ENCODE measurements around the gene SNX13.
"Not testable (repeated sequence)": the region's sequence is repeated elsewhere in the genome, so short reads cannot be mapped to it uniquely, and the experiment has no call there.

Gene SNX13

GRCh38 chr7:17846935-17847334, 93.4 kb downstream of the SNX13 start:
- no peak for DNase-seq

GRCh38 chr7:17845197-17845547, 95.1 kb downstream of the SNX13 start:
- no peak for DNase-seq

GRCh38 chr7:17844514-17845196, 95.6 kb downstream of the SNX13 start:
- DNase-seq = no peak

GRCh38 chr7:17844022-17844421, 96.3 kb downstream of the SNX13 start:
- no peak for DNase-seq

- DNase-seq = no peak
Measured at GRCh38 chr7:17843041-17843440, 97.3 kb downstream of the SNX13 start.

- DNase-seq = no peak
Measured at GRCh38 chr7:17832820-17833355, 107.4 kb downstream of the SNX13 start.

- no peak for DNase-seq
Measured at GRCh38 chr7:17832242-17832641, 108.1 kb downstream of the SNX13 start.

GRCh38 chr7:17830206-17830605, 110.1 kb downstream of the SNX13 start:
- no peak for DNase-seq

GRCh38 chr7:17829001-17829400, 111.3 kb downstream of the SNX13 start:
- DNase-seq = no peak

- DNase-seq = no peak
Measured at GRCh38 chr7:17822547-17823173, 117.6 kb downstream of the SNX13 start.

GRCh38 chr7:17816903-17817302, 123.4 kb downstream of the SNX13 start:
- DNase-seq = no peak

- no peak for DNase-seq
Measured at GRCh38 chr7:17815318-17815717, 125.0 kb downstream of the SNX13 start.

GRCh38 chr7:17814058-17814457, 126.2 kb downstream of the SNX13 start:
- no peak for DNase-seq

GRCh38 chr7:17809215-17809614, 131.1 kb downstream of the SNX13 start:
- not testable (repeated sequence) for DNase-seq

- no peak for DNase-seq
Measured at GRCh38 chr7:17807242-17807641, 133.1 kb downstream of the SNX13 start.

- no peak for DNase-seq
Measured at GRCh38 chr7:17806631-17807030, 133.7 kb downstream of the SNX13 start.

GRCh38 chr7:17802056-17802455, 138.2 kb downstream of the SNX13 start:
- no peak for DNase-seq

GRCh38 chr7:17792075-17792936, 148.0 kb downstream of the SNX13 start:
- DNase-seq = no peak

- DNase-seq = no peak
Measured at GRCh38 chr7:17787257-17787656, 153.0 kb downstream of the SNX13 start.

- DNase-seq = no peak
Measured at GRCh38 chr7:17786314-17786852, 153.9 kb downstream of the SNX13 start.

GRCh38 chr7:17782216-17782549, 158.1 kb downstream of the SNX13 start:
- DNase-seq = no peak

- no peak for DNase-seq
Measured at GRCh38 chr7:17781491-17782215, 158.6 kb downstream of the SNX13 start.

- no peak for DNase-seq
Measured at GRCh38 chr7:17779381-17779780, 160.9 kb downstream of the SNX13 start.
